Ascending aorta (tissue), 2 donors: ENCODE data around the gene CYB561D2. TPM values are rescaled to one million over a fixed set of nuclear protein-coding genes. Genes with fewer than 3 reads are reported as not detected.

ENCODE experiments used
- DNase-seq, 2 donors: peaks; one replicate each; pipeline ENCODE4 v3.0.0-alpha.2; 2019; ENCODE audit warnings: low spot score in 2 of 2
- H3K27ac ChIP-seq, 2 donors: fragments of 200-600 bp; sonication (generic); one replicate each; pipeline ENCODE4 v1.5.1; 2016 to 2017; ENCODE audit warnings: mild to moderate bottlenecking in 1 of 2
- H3K27me3 ChIP-seq: fragments of 200-600 bp; sonication (generic); one replicate; pipeline ENCODE4 v1.5.1; 2017
- H3K36me3 ChIP-seq, 2 donors: fragments of 200-600 bp; sonication (generic); one replicate each; pipeline ENCODE4 v1.5.1; 2016
- H3K4me1 ChIP-seq, 2 donors: fragments of 200-600 bp; sonication (generic); one replicate each; pipeline ENCODE4 v1.5.1; 2016 to 2017; ENCODE audit warnings: mild to moderate bottlenecking in 1 of 2
- H3K4me3 ChIP-seq, 2 donors: fragments of 200-600 bp; sonication (generic); one replicate each; pipeline ENCODE4 v1.5.1; 2016 to 2017; ENCODE audit warnings: mild to moderate bottlenecking in 1 of 2
- H3K9me3 ChIP-seq, 2 donors: fragments of 200-600 bp; sonication (generic); one replicate each; pipeline ENCODE4 v1.5.1; 2016
- intact Hi-C: fragments of 100-400 bp; cut with DNase I; formaldehyde crosslinking; loops from one replicate; pipeline ENCODE4 v1.15.1; 2023
- total RNA-seq: library from RNA; depleted of rRNA; stranded (reverse); fragments of >200 nt; gene quantifications from one replicate; pipeline ENCODE4 v1.1.0, GENCODE V29; 2016
- TF ChIP-seq, protein P1 (sequence below), 3 experiments: fragments of 200-600 bp in 2 of 3; fragments of 450-650 bp in 1 of 3; sonication (generic) in 2 of 3; IDR thresholded peaks; one replicate each; pipeline ENCODE4 v1.5.1; 2016 to 2019; ENCODE audit warnings: antibody characterized with exemption in 3 of 3, mild to moderate bottlenecking in 1 of 3, moderate library complexity in 1 of 3

CYB561D2 gene
- total RNA-seq, 1 donor from 2014 or later, result 20.2 TPM

DNA sequence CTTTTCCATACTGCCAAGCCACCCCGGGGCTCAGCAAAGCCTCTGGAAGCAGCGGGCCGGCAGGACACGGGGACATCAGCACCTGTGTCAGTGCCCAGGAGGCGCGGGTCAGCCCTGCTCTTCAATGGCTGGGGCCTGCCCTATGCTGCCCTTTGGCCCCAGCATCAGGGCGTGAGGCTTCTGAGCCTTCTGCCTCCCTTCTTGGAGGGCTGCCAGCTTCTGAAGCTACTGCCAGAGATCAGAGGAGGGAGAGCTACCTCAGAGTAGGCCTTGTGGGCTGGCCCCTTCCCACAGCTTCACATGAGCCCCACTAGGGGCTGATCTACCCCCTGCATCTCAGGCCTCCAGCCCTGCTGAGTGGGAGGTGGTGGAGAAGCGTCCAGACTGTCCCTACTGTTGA lies 21.7 kb downstream of the CYB561D2 start:
- Histone ChIP-seq H3K4me1 (no peaks in the 10 kb centered on the region), H3K9me3 (no peaks in the 10 kb centered on the region), H3K4me3 (no peak overlapping the region), H3K27me3 (no peaks in the 10 kb centered on the region), H3K27ac (no peak overlapping the region), H3K36me3 (no peaks in the 10 kb centered on the region)
- no peak for DNase-seq
- TF ChIP-seq, protein P1, sequence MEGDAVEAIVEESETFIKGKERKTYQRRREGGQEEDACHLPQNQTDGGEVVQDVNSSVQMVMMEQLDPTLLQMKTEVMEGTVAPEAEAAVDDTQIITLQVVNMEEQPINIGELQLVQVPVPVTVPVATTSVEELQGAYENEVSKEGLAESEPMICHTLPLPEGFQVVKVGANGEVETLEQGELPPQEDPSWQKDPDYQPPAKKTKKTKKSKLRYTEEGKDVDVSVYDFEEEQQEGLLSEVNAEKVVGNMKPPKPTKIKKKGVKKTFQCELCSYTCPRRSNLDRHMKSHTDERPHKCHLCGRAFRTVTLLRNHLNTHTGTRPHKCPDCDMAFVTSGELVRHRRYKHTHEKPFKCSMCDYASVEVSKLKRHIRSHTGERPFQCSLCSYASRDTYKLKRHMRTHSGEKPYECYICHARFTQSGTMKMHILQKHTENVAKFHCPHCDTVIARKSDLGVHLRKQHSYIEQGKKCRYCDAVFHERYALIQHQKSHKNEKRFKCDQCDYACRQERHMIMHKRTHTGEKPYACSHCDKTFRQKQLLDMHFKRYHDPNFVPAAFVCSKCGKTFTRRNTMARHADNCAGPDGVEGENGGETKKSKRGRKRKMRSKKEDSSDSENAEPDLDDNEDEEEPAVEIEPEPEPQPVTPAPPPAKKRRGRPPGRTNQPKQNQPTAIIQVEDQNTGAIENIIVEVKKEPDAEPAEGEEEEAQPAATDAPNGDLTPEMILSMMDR (IDR thresholded peaks at IDR 0.05), result no peak
- intact Hi-C loops, result no loop called here

DNA sequence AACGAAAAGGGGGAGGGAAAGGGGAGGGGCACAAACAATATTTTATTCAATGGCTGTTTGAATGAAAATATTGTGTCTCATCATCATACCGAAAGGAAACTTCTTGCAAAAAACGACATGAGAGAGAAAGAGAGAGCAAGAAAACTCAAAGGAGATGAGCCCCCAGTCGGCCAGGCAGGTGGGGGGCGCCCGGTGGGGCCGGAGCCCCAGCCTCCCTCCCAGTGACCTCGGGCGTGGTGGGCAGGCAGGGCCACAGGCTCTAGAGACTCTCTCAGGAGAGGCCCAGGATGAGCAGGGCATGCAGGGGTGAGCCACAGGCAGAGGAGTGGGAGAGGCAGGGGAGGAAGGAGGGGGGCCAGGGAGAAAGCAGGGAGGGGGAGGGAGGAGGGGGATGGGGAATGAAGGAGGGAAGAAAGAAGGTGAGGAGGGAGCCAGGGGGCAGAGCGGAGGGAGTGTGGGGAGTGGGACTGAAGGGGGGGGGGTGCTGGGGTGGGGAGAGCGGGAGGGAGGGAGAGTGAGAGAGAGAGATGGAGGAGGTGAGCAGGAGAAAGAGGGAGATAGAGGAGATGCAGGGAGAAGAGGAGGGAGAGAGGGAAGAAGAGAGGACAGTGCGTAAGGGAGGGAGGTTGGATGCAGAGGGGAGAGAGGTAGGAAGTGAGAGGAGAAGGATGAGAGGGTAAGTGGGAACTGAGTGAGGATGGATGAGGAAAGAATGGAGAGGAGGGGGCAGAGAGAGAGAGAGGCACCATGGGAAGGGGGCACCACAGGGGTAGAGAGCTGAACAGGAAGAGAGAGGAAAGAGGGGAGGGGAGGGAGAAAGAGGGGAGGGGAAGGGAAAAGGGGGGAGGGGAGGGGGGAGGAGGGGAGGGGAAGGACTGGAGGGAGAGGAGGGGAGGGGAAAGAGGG lies 22.7 kb downstream of the CYB561D2 start:
- intact Hi-C loops, result no loop called here
- TF ChIP-seq, protein P1 (IDR thresholded peaks at IDR 0.05), result no peak

DNA sequence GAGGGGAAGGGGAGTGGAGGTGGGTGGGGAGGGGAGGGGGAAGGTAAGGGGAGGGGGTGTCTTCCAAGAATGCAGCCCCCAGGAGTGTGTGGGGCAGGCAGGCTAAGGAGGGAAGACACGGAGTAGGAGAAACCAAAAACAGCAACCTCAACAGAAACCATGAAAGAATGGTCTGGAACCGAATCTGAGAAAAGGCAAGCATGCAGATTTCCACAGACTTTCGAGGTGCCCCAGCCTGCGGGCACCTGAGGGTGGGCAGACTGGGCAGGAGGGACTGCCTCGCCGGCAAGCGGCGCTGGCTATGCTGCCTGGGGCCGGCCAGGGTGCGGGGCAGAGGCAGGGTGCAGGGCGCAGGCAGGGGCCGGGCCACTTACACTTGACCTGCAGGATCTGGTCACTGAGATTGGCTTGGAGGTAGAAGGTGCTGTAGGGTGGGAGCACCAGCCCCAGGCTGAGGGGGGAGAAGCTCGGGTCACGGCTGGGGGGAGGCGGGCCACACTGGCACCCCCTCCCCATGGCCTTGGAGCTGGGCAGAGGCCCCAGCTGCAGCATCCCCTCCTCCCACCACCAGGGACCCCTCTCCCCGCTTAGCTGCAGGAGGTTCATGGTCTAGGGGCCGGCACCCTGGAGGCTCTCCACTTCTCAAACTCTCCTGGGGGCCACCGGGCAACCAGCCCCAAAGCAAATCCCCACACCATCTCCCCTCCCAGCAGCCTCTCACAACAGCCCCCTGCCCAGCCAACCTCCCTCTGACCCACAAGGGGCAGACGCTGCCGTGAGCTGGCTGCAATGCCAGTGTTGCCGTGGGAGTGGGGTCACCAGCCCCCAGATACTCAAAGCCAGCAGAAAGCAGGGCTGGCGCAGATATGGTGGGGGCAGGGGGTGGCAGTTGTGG lies 23.9 kb downstream of the CYB561D2 start:
- TF ChIP-seq, protein P1 (IDR thresholded peaks at IDR 0.05), result no peak
- H3K36me3 ChIP-seq, result no peaks in the 10 kb centered on the region
- no peaks in the 10 kb centered on the region for H3K4me1 ChIP-seq
- intact Hi-C loops, result no loop called here
- H3K9me3 ChIP-seq, result no peaks in the 10 kb centered on the region
- no peak overlapping the region for H3K27ac ChIP-seq
- H3K27me3 ChIP-seq, result no peaks in the 10 kb centered on the region
- DNase-seq, result no peak
- H3K4me3 ChIP-seq, result no peak overlapping the region

More for the DNA sequence above, 22.7 kb downstream of the CYB561D2 start:
- H3K4me1 ChIP-seq, result no peaks in the 10 kb centered on the region
- no peaks in the 10 kb centered on the region for H3K9me3 ChIP-seq
- H3K27me3 ChIP-seq, result no peaks in the 10 kb centered on the region
- no peaks in the 10 kb centered on the region for H3K36me3 ChIP-seq
- no peak for DNase-seq
- H3K4me3 ChIP-seq, result no peak overlapping the region
- no peak overlapping the region for H3K27ac ChIP-seq

DNA sequence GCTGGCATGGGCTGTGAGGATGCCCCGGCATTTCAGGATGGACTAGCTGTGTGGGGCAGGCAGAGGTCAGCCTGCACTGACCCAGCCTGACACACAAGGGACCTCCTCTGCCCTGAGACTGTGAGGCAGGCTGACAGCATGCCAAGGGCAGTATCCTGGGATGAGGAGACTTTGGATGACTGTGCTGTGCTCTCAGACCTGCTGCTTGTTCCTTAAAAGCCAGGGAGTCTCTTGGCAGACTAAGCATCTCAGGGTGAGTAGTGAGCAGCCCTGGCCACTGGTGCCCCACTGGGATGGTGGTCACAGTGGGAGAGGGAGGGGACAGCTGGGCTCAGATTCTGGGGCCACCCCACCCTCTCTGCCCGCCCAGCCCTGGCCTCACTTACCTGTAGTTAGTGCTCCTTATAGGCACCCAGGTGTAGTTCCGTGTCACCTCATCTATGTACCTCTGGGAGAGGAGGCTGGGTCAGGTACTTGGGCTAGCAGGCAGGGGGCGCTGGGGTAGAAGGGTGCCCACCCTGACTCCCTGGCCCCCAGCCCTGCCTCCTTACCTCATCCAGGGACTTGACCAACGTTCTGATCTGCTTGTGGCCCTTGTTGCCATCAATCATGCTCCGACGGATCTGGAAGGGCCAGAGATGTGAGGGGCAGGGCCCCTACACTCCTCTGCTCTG lies 24.7 kb downstream of the CYB561D2 start:
- H3K36me3 ChIP-seq, result no peaks in the 10 kb centered on the region
- intact Hi-C loops, result no loop called here
- H3K4me3 ChIP-seq, result no peak overlapping the region
- no peaks in the 10 kb centered on the region for H3K9me3 ChIP-seq
- H3K27me3 ChIP-seq, result no peaks in the 10 kb centered on the region
- H3K4me1 ChIP-seq, result no peaks in the 10 kb centered on the region
- TF ChIP-seq, protein P1 (IDR thresholded peaks at IDR 0.05), result no peak
- DNase-seq, result no peak
- H3K27ac ChIP-seq, result no peak overlapping the region

DNA sequence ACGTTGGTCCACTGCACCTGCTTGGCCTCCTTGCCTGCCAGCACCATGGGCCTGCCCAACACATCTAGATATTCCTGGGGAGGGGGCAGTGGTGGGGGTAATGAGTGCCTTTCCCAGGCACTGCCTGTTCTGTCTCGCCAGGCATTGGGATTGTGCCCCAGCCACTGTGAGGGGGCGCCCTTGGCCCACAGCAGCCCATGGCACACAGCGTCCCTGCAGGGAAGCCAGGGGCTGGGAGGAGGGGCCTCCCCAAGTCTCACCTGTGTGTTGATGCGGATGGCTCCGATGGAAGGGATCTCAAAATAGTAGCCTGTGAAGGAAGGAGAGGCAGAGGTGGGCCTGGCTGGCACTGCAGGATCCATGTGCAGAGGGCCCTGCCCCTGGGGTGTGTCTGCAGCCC lies 27.4 kb downstream of the CYB561D2 start:
- Histone ChIP-seq H3K9me3 (no peaks in the 10 kb centered on the region), H3K36me3 (no peaks in the 10 kb centered on the region), H3K27ac (no peak overlapping the region), H3K4me1 (peaks cover 0 to 3% of the 10 kb centered on the region in 2 donors), H3K27me3 (no peaks in the 10 kb centered on the region), H3K4me3 (no peak overlapping the region)
- intact Hi-C loops, result no loop called here
- TF ChIP-seq, protein P1 (IDR thresholded peaks at IDR 0.05), result no peak
- DNase-seq, result no peak
